Colonic mucosa (tissue), 4 donors: ENCODE data around the gene WNT5A. TPM values are rescaled to one million over a fixed set of nuclear protein-coding genes. Genes with fewer than 3 reads are reported as not detected.

Experiments
- DNase-seq: peaks from one replicate; pipeline ENCODE4 v3.0.0-alpha.2; 2020
- H3K27ac ChIP-seq: fragments of 200-600 bp; one replicate; pipeline ENCODE4 v1.8.0; 2021
- H3K27me3 ChIP-seq: fragments of 200-600 bp; one replicate; pipeline ENCODE4 v1.8.0; 2021
- H3K36me3 ChIP-seq: fragments of 200-600 bp; one replicate; pipeline ENCODE4 v1.8.0; 2021
- H3K4me1 ChIP-seq: fragments of 200-600 bp; one replicate; pipeline ENCODE4 v1.8.0; 2021; ENCODE audit warnings: mild to moderate bottlenecking
- H3K4me3 ChIP-seq: fragments of 200-600 bp; one replicate; pipeline ENCODE4 v1.8.0; 2021
- H3K9ac ChIP-seq, 2 donors: one replicate each; pipeline ENCODE4 v1.7.0; 2013; ENCODE audit warnings: control low read depth in 2 of 2, low read depth in 2 of 2, low read length in 2 of 2
- H3K9me3 ChIP-seq: fragments of 200-600 bp; one replicate; pipeline ENCODE4 v1.8.0; 2021
- CTCF ChIP-seq: fragments of 200-600 bp; IDR thresholded peaks from one replicate; pipeline ENCODE4 v1.8.0; 2022; ENCODE audit warnings: antibody characterized with exemption, mild to moderate bottlenecking
- intact Hi-C: fragments of 100-400 bp; cut with DNase I; formaldehyde crosslinking; loops from one replicate; pipeline ENCODE4 v1.14.1; 2022
- total RNA-seq, 2 donors: library from RNA; stranded (reverse); fragmentation: NEBNext Ultra II Directional in 1 of 2; extraction: Animal tissue kit (Norgen Biotek cat#: 25700) in 1 of 2; gene quantifications; one replicate each; pipeline ENCODE4 v1.2.1, GENCODE V29; 2021
- donor health status: healthy.
- donor health status: DM: no; HTN: no; CAD: no.
- donor health status: DM: no; HTN: no; CAD: no.

WNT5A gene
- total RNA-seq, 2 donors from 2014 or later: 3.9 to 7.2 TPM

DNA sequence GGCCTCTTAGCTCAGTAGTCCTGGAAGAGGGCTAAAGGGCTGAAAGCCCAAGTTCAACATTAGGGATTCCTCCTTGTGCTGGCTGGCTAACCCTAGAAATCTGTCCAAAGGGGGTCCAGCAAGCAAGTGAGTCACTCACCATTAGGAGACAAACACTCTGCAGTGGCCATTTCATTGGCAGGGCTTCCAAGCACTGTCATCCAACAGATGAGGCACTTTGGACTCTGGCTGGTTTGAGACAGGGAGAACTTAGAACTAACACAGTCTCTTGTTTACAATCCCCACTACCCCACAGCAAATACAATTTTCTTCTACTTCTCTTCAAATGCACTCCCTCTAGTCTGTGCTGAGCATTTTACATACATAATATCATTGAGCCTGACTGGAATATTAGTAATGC lies 10.1 kb upstream of the WNT5A start:
- no peaks in the 10 kb centered on the region for H3K27me3 ChIP-seq
- no peaks in the 10 kb centered on the region for H3K4me1 ChIP-seq
- no peaks in the 10 kb centered on the region for H3K9me3 ChIP-seq
- no peak overlapping the region for H3K27ac ChIP-seq
- H3K4me3 ChIP-seq: no peak overlapping the region
- no peaks in the 10 kb centered on the region for H3K36me3 ChIP-seq
- DNase-seq: peak; percentile 23
- intact Hi-C loops: no loop called here
- TF ChIP-seq CTCF: no peak
- H3K9ac ChIP-seq: no peak overlapping the region

DNA sequence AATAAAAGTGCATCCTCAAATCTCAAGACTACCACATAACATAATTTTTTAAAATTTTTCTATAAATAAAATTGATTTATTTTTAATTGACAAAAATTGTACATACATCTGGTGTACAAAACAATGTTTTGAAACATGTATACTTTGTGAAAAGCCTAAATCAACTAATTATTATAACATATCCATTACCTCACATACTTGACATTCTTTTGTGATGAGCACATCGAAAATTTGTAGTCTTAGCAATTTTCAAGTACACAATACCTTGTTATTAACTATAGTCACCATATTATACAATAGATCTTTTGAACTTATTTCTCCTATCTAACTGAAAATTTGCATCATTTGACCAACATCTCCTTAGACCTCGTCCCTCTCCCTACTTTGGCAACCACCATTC lies 7.9 kb upstream of the WNT5A start:
- DNase-seq: no peak
- no peaks in the 10 kb centered on the region for H3K9me3 ChIP-seq
- no peaks in the 10 kb centered on the region for H3K4me1 ChIP-seq
- H3K27me3 ChIP-seq: peaks cover 2% of the 10 kb centered on the region
- intact Hi-C loops: no loop called here
- H3K36me3 ChIP-seq: no peaks in the 10 kb centered on the region
- H3K27ac ChIP-seq: no peak overlapping the region
- H3K4me3 ChIP-seq: no peak overlapping the region
- no peak for TF ChIP-seq CTCF
- no peak overlapping the region for H3K9ac ChIP-seq

- Histone ChIP-seq H3K9me3 (no peaks in the 10 kb centered on the region), H3K4me1 (peaks cover 4% of the 10 kb centered on the region), H3K27me3 (peaks cover 10% of the 10 kb centered on the region), H3K4me3 (no peak overlapping the region), H3K9ac (no peak overlapping the region), H3K36me3 (no peaks in the 10 kb centered on the region), H3K27ac (no peak overlapping the region)
- DNase-seq: no peak
- intact Hi-C loops: no loop called here
- no peak for TF ChIP-seq CTCF
These were observed 5.9 kb upstream of the WNT5A start for GRCh38 chr3:55492976-55493375.

DNA sequence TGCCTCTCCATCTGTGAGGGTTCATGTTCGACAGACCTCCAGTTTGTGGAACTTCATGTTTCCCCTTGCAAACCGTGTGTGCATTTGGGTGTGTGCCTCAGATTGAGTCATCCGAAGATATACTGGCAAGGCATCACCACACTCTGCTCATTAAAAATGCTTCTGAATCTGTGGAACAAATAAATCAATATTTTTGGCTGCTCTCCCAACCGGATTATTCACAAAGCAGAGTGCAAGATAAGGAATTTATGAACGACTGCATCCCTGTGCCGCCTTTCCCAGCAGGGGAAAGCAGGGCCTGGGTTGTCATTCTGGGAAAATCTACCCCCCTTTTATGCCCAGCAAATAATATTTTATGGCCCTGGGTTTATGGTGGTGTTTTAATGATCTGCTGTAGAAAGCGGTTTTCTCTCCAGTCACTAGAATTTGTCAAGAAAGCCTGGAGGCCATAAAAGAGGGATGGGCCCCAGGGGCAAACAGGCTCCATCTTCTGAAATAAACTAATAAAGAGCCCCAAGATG lies 4.2 kb upstream of the WNT5A start:
- intact Hi-C loops: no loop called here
- no peaks in the 10 kb centered on the region for H3K36me3 ChIP-seq
- H3K9ac ChIP-seq: no peak overlapping the region
- peaks cover 4% of the 10 kb centered on the region for H3K4me1 ChIP-seq
- no peak overlapping the region for H3K27ac ChIP-seq
- H3K9me3 ChIP-seq: no peaks in the 10 kb centered on the region
- peak; percentile 63 for DNase-seq
- H3K27me3 ChIP-seq: peaks cover 10% of the 10 kb centered on the region
- TF ChIP-seq CTCF: no peak
- H3K4me3 ChIP-seq: no peak overlapping the region

GRCh38 chr3:55490276-55490913 lies 3.3 kb upstream of the WNT5A start:
- intact Hi-C loops: no loop called here
- peaks cover 10% of the 10 kb centered on the region for H3K27me3 ChIP-seq
- no peaks in the 10 kb centered on the region for H3K36me3 ChIP-seq
- TF ChIP-seq CTCF: no peak
- H3K4me1 ChIP-seq: peaks cover 8% of the 10 kb centered on the region
- no peak overlapping the region for H3K9ac ChIP-seq
- H3K27ac ChIP-seq: no peak overlapping the region
- no peak for DNase-seq
- no peaks in the 10 kb centered on the region for H3K9me3 ChIP-seq
- H3K4me3 ChIP-seq: no peak overlapping the region
